LNCaP clone FGC (cell line): ENCODE results near the gene SRGAP3.

Experiments
- DNase-seq: peaks from one replicate; pipeline ENCODE4 v3.0.0-alpha.2; 2011; ENCODE audit warnings: low read depth
- H3K4me3 ChIP-seq: 2 replicates; pipeline ENCODE4 v1.5.1; 2011; ENCODE audit warnings: mild to moderate bottlenecking, low read depth, low read length, control low read depth
- CTCF ChIP-seq: IDR thresholded peaks from 2 replicates; pipeline ENCODE4 v1.5.1; 2012; ENCODE audit warnings: mild to moderate bottlenecking; ENCODE audit not compliant: control insufficient read depth, insufficient read depth; ENCODE audit errors: extremely low read depth

The SRGAP3 gene

DNA sequence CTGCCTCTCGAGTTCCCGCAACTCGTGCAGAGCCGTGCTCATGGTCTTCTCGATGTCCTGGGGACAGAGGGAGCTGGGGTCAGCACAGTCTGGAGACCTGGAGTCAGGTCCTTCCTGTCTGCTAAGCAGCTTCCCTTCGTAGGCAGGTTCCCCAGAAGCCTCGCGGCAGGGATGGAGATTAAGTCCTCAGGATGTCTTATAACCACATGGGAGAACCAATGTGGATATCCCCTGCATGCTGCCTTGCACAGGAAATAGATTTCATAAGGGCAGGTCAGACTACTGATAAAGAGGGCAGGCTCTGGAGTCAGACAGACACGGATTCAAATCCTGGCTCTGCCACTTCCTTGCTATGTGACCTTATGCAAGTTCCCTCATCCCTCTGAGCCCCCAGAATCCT, 263.6 kb downstream of the SRGAP3 start:
- no peak for DNase-seq
- no peak overlapping the region for H3K4me3 ChIP-seq
- TF ChIP-seq CTCF = no peak

- no peak overlapping the region for H3K4me3 ChIP-seq
- DNase-seq = no peak
- TF ChIP-seq CTCF = no peak
Observed at GRCh38 chr3:8985411-8985831, 264.0 kb downstream of the SRGAP3 start.

DNA sequence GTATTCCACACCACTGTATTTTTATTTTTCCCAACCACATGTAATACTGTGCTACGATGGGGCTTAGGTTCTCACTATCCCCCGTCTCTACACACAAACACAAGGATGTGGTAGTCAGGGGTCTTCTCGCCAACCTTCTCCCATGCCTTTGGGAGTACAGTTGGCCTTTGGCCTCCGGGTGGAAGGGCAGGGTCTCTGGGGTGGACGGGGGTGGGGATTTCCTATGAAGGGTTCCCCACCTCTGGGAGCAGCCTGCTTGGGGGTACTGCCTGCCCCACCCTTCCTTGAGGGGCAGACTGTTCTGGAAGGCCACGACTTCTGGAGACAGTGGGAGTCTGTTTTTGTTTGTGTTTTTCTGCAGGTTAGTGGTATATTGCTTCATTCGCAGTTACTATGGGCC, 264.9 kb downstream of the SRGAP3 start:
- DNase-seq = no peak
- TF ChIP-seq CTCF = no peak
- H3K4me3 ChIP-seq = no peak overlapping the region

GRCh38 chr3:8984081-8984480, 265.4 kb downstream of the SRGAP3 start:
- TF ChIP-seq CTCF = no peak
- no peak for DNase-seq
- no peak overlapping the region for H3K4me3 ChIP-seq

- H3K4me3 ChIP-seq = no peak overlapping the region
- TF ChIP-seq CTCF = no peak
- no peak for DNase-seq
Observed at GRCh38 chr3:8983591-8983990, 265.9 kb downstream of the SRGAP3 start.

DNA sequence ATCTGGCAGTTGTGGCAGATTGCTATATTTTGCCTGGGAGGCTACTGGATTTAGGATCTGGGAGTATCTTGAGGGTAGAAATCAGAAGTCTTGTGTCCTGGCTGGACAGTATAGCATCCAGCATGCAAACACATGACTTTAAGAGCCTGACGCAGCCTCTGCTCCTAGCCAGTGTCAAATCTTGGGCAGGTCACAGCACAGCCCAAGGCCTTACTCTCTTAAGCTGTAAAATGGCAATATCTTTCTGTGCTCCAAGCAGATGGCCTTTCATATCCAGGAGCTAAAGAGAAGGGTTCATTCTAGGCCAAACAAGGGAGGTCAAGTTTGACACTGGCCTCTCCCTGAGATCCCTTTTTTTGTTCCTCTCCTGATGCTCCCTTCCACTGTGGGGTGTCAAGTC, 266.4 kb downstream of the SRGAP3 start:
- no peak for TF ChIP-seq CTCF
- H3K4me3 ChIP-seq = no peak overlapping the region
- DNase-seq = no peak

- TF ChIP-seq CTCF = no peak
- no peak overlapping the region for H3K4me3 ChIP-seq
- no peak for DNase-seq
Observed at GRCh38 chr3:8982509-8982908, 266.9 kb downstream of the SRGAP3 start.
